Measurements from ENCODE around the gene CA6.
"Not testable (repeated sequence)": the region's sequence is repeated elsewhere in the genome, so short reads cannot be mapped to it uniquely, and the experiment has no call there.

Gene CA6

DNA sequence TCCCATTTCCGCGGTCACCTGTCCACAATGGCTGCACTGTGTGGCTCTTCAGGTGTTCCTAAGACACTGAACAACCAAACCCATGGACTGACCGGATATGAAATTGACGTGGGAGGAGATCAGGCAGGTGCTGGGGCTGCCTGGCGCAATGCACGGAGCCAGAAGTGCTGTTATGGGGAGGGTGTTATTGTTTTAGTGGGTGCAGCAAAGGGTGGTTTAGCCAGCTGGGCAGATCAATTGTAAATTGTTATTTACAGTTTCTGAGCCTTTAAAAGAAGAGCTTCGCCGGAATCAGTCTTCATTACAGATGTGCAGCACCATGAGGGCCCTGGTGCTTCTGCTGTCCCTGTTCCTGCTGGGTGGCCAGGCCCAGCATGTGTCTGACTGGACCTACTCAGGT, at the start of gene CA6:
Gene CA6 (plus strand): TSS at position 301 of the 400 bp plus-strand sequence. CDS start 19 bp downstream, at position 320.
- Histone ChIP-seq H3K9ac (ENCODE audit: low read length) (no peak within 1 kb of the TSS), H3K36me3 (ENCODE audit: low read length) (no peaks in the 10 kb centered on the region), H3K79me2 (ENCODE audit: insufficient read depth, low read length) (no peaks in the 10 kb centered on the region), H3K4me2 (ENCODE audit: low read depth, low read length, poor library complexity, severe bottlenecking) (no peak within 1 kb of the TSS), H3F3A (ENCODE audit: insufficient read depth) (no peaks in the 10 kb centered on the region), H3K4me3 (ENCODE audit: insufficient read depth, low read length, poor library complexity, severe bottlenecking) (no peak within 1 kb of the TSS), H2AFZ (ENCODE audit: low read depth, low read length, severe bottlenecking) (no peak within 1 kb of the TSS), H4K20me1 (ENCODE audit: low read depth, low read length) (no peaks in the 10 kb centered on the region), H3K9me3 (ENCODE audit: insufficient read depth, low read length) (no peaks in the 10 kb centered on the region), H3K9me2 (replicated peaks; ENCODE audit: insufficient read depth, low read length) (no peaks in the 10 kb centered on the region), H3K27ac (ENCODE audit: low read depth, low read length) (no peak within 1 kb of the TSS), H3K27me3 (ENCODE audit: low read length) (no peaks in the 10 kb centered on the region)
- TF ChIP-seq, protein P1, sequence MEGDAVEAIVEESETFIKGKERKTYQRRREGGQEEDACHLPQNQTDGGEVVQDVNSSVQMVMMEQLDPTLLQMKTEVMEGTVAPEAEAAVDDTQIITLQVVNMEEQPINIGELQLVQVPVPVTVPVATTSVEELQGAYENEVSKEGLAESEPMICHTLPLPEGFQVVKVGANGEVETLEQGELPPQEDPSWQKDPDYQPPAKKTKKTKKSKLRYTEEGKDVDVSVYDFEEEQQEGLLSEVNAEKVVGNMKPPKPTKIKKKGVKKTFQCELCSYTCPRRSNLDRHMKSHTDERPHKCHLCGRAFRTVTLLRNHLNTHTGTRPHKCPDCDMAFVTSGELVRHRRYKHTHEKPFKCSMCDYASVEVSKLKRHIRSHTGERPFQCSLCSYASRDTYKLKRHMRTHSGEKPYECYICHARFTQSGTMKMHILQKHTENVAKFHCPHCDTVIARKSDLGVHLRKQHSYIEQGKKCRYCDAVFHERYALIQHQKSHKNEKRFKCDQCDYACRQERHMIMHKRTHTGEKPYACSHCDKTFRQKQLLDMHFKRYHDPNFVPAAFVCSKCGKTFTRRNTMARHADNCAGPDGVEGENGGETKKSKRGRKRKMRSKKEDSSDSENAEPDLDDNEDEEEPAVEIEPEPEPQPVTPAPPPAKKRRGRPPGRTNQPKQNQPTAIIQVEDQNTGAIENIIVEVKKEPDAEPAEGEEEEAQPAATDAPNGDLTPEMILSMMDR (IDR thresholded peaks at IDR 0.05; ENCODE audit: insufficient read depth, low read length, poor library complexity, severe bottlenecking): no peak
- no peak for TF ChIP-seq EZH2phosphoT487 (conservative IDR thresholded peaks at IDR 0.05; ENCODE audit: low read length)

DNA sequence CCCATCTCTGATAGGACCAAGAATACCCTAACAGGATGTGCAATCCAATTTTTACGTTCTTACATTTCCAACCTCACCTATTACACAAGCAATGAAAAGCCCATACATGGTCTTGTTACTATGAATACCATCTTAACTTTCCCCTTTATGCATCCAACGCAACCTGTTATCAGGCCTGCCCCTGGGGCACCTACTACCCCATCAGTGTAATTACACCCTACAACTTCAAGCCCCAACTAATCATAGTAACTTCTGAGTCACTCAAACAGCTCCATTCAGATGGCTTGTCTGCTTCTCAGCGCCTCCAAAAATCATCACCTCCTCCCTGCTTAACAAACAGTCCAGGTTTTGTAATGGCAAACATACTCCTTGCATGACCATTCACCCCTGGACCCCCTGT, 48.9 kb upstream of the CA6 start:
- H3K4me3 ChIP-seq (ENCODE audit: insufficient read depth, low read length, poor library complexity, severe bottlenecking); H3K9ac ChIP-seq (ENCODE audit: low read length); H3K36me3 ChIP-seq (ENCODE audit: low read length); H3K9me3 ChIP-seq (ENCODE audit: insufficient read depth, low read length); H3K27me3 ChIP-seq (ENCODE audit: low read length); H3K79me2 ChIP-seq (ENCODE audit: insufficient read depth, low read length); H2AFZ ChIP-seq (ENCODE audit: low read depth, low read length, severe bottlenecking); H3K4me2 ChIP-seq (ENCODE audit: low read depth, low read length, poor library complexity, severe bottlenecking); H3K27ac ChIP-seq (ENCODE audit: low read depth, low read length); H3K9me2 ChIP-seq (replicated peaks; ENCODE audit: insufficient read depth, low read length); H3F3A ChIP-seq (ENCODE audit: insufficient read depth); H4K20me1 ChIP-seq (ENCODE audit: low read depth, low read length): not testable (repeated sequence)

DNA sequence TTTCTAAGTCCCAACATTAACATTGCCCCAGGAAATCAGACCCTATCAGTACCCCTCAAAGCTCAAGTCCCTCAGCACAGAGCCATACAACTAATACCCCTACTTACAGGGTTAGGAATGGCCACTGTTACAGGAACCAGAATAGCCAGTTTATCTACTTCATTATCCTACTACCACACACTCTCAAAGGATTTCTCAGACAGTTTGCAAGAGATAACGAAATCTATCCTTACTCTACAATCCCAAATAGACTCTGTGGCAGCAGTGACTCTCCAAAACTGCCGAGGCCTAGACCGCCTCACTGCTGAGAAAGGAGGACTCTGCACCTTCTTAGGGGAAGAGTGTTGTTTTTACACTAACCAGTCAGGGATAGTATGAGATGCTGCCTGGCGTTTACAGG, 48.2 kb upstream of the CA6 start:
- not testable (repeated sequence) for H3K36me3 ChIP-seq (ENCODE audit: low read length); H3F3A ChIP-seq (ENCODE audit: insufficient read depth); H3K4me2 ChIP-seq (ENCODE audit: low read depth, low read length, poor library complexity, severe bottlenecking); H4K20me1 ChIP-seq (ENCODE audit: low read depth, low read length); H3K9ac ChIP-seq (ENCODE audit: low read length); H2AFZ ChIP-seq (ENCODE audit: low read depth, low read length, severe bottlenecking); H3K9me2 ChIP-seq (replicated peaks; ENCODE audit: insufficient read depth, low read length); H3K9me3 ChIP-seq (ENCODE audit: insufficient read depth, low read length); H3K4me3 ChIP-seq (ENCODE audit: insufficient read depth, low read length, poor library complexity, severe bottlenecking); H3K79me2 ChIP-seq (ENCODE audit: insufficient read depth, low read length); H3K27me3 ChIP-seq (ENCODE audit: low read length); H3K27ac ChIP-seq (ENCODE audit: low read depth, low read length)

DNA sequence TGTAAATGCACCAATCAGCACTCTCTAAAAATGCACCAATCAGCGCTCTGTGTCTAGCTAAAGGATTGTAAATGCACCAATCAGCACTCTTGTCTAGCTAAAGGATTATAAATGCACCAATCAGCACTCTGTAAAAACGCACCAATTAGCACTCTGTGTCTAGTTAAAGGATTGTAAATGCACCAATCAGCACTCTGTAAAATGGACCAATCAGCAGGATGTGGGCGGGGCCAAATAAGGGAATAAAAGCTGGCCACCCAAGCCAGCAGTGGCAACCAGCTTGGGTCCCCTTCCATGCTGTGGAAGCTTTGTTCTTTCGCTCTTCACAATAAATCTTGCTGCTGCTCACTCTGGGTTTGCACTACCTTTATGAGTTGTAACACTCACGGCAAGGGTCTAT, 47.2 kb upstream of the CA6 start:
- H3K4me3 ChIP-seq (ENCODE audit: insufficient read depth, low read length, poor library complexity, severe bottlenecking); H3K79me2 ChIP-seq (ENCODE audit: insufficient read depth, low read length); H4K20me1 ChIP-seq (ENCODE audit: low read depth, low read length); H3K9me2 ChIP-seq (replicated peaks; ENCODE audit: insufficient read depth, low read length); H3F3A ChIP-seq (ENCODE audit: insufficient read depth); H3K4me2 ChIP-seq (ENCODE audit: low read depth, low read length, poor library complexity, severe bottlenecking); H3K27ac ChIP-seq (ENCODE audit: low read depth, low read length); H3K36me3 ChIP-seq (ENCODE audit: low read length); H3K9me3 ChIP-seq (ENCODE audit: insufficient read depth, low read length); H3K27me3 ChIP-seq (ENCODE audit: low read length); H2AFZ ChIP-seq (ENCODE audit: low read depth, low read length, severe bottlenecking); H3K9ac ChIP-seq (ENCODE audit: low read length): not testable (repeated sequence)

DNA sequence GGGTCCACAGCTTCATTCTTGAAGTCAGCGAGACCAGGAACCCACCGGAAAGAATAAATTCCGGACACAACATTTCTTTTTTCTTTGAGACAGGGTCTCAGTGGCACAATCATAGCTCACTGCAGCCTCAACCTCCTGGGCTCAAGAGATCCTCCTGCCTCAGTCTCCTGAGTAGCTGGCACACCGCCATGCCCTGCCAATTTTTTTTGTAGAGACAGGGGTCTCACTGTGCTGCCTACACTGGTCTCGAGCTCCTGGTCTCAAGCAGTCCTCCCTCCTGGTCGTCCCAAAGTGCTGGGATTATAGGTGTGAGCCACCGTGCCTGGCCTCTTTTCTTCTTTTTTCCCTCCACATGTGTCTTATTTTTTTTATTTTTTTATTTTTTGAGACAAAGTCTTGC, 46.6 kb upstream of the CA6 start:
- Histone ChIP-seq H2AFZ (ENCODE audit: low read depth, low read length, severe bottlenecking) (no peak overlapping the region), H3K9me2 (replicated peaks; ENCODE audit: insufficient read depth, low read length) (no peaks in the 10 kb centered on the region), H3K79me2 (ENCODE audit: insufficient read depth, low read length) (no peaks in the 10 kb centered on the region), H4K20me1 (ENCODE audit: low read depth, low read length) (no peaks in the 10 kb centered on the region), H3K36me3 (ENCODE audit: low read length) (no peaks in the 10 kb centered on the region), H3K27me3 (ENCODE audit: low read length) (no peaks in the 10 kb centered on the region), H3K9ac (ENCODE audit: low read length) (no peak overlapping the region), H3K4me3 (ENCODE audit: insufficient read depth, low read length, poor library complexity, severe bottlenecking) (no peak overlapping the region), H3F3A (ENCODE audit: insufficient read depth) (no peaks in the 10 kb centered on the region), H3K9me3 (ENCODE audit: insufficient read depth, low read length) (no peaks in the 10 kb centered on the region), H3K27ac (ENCODE audit: low read depth, low read length) (no peak overlapping the region), H3K4me2 (ENCODE audit: low read depth, low read length, poor library complexity, severe bottlenecking) (no peak overlapping the region)
- TF ChIP-seq, protein P1 (IDR thresholded peaks at IDR 0.05; ENCODE audit: insufficient read depth, low read length, poor library complexity, severe bottlenecking): no peak
- TF ChIP-seq EZH2phosphoT487 (conservative IDR thresholded peaks at IDR 0.05; ENCODE audit: low read length): no peak

DNA sequence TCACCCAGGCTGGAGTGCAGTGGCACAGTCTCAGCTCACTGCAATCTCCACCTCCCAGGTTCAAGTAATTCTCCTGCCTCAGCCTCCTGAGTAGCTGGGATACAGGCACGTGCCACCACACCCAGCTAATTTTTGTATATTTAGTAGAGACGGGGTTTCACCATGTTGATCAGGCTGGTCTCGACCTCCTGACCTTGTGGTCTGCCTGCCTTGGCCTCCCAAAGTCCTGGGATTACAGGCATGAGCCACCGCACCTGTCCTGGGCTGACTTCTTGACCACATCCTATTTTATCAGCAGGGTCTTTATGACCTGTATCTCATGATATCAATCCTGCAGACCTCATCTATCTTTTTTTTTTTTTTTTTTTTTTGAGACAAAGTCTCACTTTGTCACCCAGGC, 45.0 kb upstream of the CA6 start:
- not testable (repeated sequence) for H3K79me2 ChIP-seq (ENCODE audit: insufficient read depth, low read length); H4K20me1 ChIP-seq (ENCODE audit: low read depth, low read length); H3K4me3 ChIP-seq (ENCODE audit: insufficient read depth, low read length, poor library complexity, severe bottlenecking); H3K27ac ChIP-seq (ENCODE audit: low read depth, low read length); H3K36me3 ChIP-seq (ENCODE audit: low read length); H3K27me3 ChIP-seq (ENCODE audit: low read length); H3K9me2 ChIP-seq (replicated peaks; ENCODE audit: insufficient read depth, low read length); H3K9me3 ChIP-seq (ENCODE audit: insufficient read depth, low read length); H3K9ac ChIP-seq (ENCODE audit: low read length); H3K4me2 ChIP-seq (ENCODE audit: low read depth, low read length, poor library complexity, severe bottlenecking); H3F3A ChIP-seq (ENCODE audit: insufficient read depth); H2AFZ ChIP-seq (ENCODE audit: low read depth, low read length, severe bottlenecking)
